GM23248 (cell line): Measurements from ENCODE around the gene MB21D2.

ENCODE experiments used
- EZH2 ChIP-seq: fragments of 200-600 bp; sonication (generic); IDR thresholded peaks from 2 replicates; pipeline ENCODE4 v1.6.1; 2018; ENCODE audit warnings: antibody characterized with exemption, mild to moderate bottlenecking; ENCODE audit not compliant: insufficient read depth, poor library complexity, severe bottlenecking
- EZH2phosphoT487 ChIP-seq: fragments of 200-600 bp; sonication (generic); IDR thresholded peaks from 2 replicates; pipeline ENCODE4 v1.6.1; 2018; ENCODE audit warnings: antibody characterized with exemption, moderate library complexity, mild to moderate bottlenecking, low read depth; ENCODE audit not compliant: insufficient read depth

- TF ChIP-seq EZH2 (no peak), EZH2phosphoT487 (no peak)
Measured at GRCh38 chr3:192933259-192933658, 15.6 kb upstream of the MB21D2 start.
